ENCODE results near the gene TIGIT. TPM values are rescaled to one million over a fixed set of nuclear protein-coding genes. Genes with fewer than 3 reads are reported as not detected.

Gene TIGIT
- total RNA-seq, 4 donors from 2014 or later: 0.33 TPM; not detected in 3

DNA sequence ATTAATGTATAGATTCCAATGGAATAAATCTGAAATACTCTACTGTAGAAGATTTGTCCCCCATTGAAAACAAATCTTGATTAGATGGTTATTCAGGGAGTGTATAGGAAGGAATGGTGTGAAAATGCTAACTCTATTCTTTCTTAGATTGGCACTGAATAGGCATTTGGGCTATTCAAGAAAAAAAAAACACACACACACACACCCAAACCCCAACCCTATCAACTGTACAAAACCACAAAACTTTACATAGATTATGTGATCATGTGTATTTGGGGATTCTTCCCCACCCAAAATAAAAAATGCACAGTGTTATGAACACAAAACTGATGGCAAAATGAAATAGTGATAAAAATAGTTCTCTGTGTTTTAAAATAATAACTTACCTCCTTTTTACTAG, 61.8 kb downstream of the TIGIT start:
- Histone ChIP-seq H3K4me3 (no peak overlapping the region), H3K36me3 (peaks cover 10 to 14% (median 13%) of the 10 kb centered on the region in 4 donors), H3K27me3 (no peaks in the 10 kb centered on the region), H3K4me1 (no peaks in the 10 kb centered on the region), H3K27ac (replicated peaks in 1 of 4) (no peak overlapping the region), H3K9me3 (no peaks in the 10 kb centered on the region)
- intact Hi-C loops (cut with DNase I): no loop called here
- no peak for TF ChIP-seq POLR2A (IDR thresholded peaks at IDR 0.05; ENCODE audit: low read depth)
- TF ChIP-seq EP300 (IDR thresholded peaks at IDR 0.05): no peak
- TF ChIP-seq, protein P1, sequence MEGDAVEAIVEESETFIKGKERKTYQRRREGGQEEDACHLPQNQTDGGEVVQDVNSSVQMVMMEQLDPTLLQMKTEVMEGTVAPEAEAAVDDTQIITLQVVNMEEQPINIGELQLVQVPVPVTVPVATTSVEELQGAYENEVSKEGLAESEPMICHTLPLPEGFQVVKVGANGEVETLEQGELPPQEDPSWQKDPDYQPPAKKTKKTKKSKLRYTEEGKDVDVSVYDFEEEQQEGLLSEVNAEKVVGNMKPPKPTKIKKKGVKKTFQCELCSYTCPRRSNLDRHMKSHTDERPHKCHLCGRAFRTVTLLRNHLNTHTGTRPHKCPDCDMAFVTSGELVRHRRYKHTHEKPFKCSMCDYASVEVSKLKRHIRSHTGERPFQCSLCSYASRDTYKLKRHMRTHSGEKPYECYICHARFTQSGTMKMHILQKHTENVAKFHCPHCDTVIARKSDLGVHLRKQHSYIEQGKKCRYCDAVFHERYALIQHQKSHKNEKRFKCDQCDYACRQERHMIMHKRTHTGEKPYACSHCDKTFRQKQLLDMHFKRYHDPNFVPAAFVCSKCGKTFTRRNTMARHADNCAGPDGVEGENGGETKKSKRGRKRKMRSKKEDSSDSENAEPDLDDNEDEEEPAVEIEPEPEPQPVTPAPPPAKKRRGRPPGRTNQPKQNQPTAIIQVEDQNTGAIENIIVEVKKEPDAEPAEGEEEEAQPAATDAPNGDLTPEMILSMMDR (IDR thresholded peaks at IDR 0.05): no peak
- no peak for TF ChIP-seq POLR2AphosphoS5 (IDR thresholded peaks at IDR 0.05)
- no peak for DNase-seq (ENCODE audit: extremely low spot score)

DNA sequence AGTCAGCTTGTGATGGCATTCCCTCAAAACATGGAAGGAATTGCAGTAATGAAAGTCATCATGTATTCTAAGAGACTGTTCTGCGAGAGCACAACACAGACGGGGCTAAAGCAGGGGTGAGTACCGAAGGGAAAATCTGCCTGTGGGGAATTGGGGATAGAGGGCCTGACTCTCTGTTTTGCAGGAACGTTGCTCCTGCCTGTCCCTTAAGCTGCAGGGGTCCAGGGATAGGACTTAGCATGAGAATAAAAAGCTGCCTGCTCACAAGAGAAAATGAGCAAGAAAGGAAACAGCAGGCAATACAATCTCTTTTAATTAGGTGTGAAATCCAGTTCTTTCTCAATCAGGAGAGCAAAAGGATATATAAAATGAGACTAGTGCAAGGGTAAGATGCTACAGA, 62.2 kb downstream of the TIGIT start:
- Histone ChIP-seq H3K4me1 (no peaks in the 10 kb centered on the region), H3K27me3 (no peaks in the 10 kb centered on the region), H3K27ac (replicated peaks in 1 of 4) (no peak overlapping the region), H3K36me3 (peaks cover 6 to 10% (median 9%) of the 10 kb centered on the region in 4 donors), H3K4me3 (no peak overlapping the region), H3K9me3 (no peaks in the 10 kb centered on the region)
- intact Hi-C loops (cut with DNase I): no loop called here
- WGBS: 66% methylated on average over 4 of the region's 4 CpGs
- no peak for DNase-seq (ENCODE audit: extremely low spot score)
- no peak for TF ChIP-seq POLR2AphosphoS5 (IDR thresholded peaks at IDR 0.05)
- TF ChIP-seq, protein P1 (IDR thresholded peaks at IDR 0.05): no peak
- no peak for TF ChIP-seq POLR2A (IDR thresholded peaks at IDR 0.05; ENCODE audit: low read depth)
- TF ChIP-seq EP300 (IDR thresholded peaks at IDR 0.05): no peak

DNA sequence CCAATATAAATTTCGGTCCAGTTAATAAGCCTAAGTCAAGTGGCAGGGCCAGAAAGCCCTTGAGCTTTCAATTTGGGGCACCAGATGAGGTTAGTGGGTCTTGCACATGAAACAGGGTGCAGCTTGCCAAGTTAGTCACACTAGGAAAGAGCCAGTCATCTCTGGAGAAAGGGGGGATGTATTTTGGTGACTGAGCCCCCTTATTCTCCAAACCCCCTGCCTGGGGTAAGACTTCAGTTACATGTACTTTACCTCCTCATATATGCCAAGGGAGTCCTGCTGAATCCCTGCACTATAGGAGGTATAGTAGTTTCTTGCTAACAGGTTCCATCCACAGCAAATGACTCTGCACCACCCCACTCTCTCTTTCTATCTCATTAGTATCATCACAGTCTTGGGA, 62.7 kb downstream of the TIGIT start:
- H3K27ac ChIP-seq (replicated peaks in 1 of 4): no peak overlapping the region
- DNase-seq (ENCODE audit: extremely low spot score): no peak
- TF ChIP-seq POLR2A (IDR thresholded peaks at IDR 0.05; ENCODE audit: low read depth) (no peak), POLR2AphosphoS5 (IDR thresholded peaks at IDR 0.05) (no peak), EP300 (IDR thresholded peaks at IDR 0.05) (no peak)
- TF ChIP-seq, protein P1 (IDR thresholded peaks at IDR 0.05): no peak
- H3K27me3 ChIP-seq: no peaks in the 10 kb centered on the region
- 67% methylated on average over 1 of the region's 1 CpG for WGBS
- no peak overlapping the region for H3K4me3 ChIP-seq
- H3K4me1 ChIP-seq: no peaks in the 10 kb centered on the region
- no peaks in the 10 kb centered on the region for H3K9me3 ChIP-seq
- peaks cover 1 to 6% (median 4%) of the 10 kb centered on the region in 4 donors for H3K36me3 ChIP-seq
- intact Hi-C loops (cut with DNase I): no loop called here

Other genes starting within 250 kb of the TIGIT start
- gene CCDC191, start 237.5 kb upstream of the TIGIT start, total RNA-seq: 1 to 10 TPM; 3.2 to 4.6 (median 4.3) TPM
- gene QTRT2, start 237.3 kb upstream of the TIGIT start, total RNA-seq: 10 to 100 TPM in 3 of 4 donors, 1 to 10 TPM in 1; 8.3 to 15.2 (median 11.0) TPM
- not detected for gene DRD3, start 115.0 kb upstream of the TIGIT start, total RNA-seq
- not detected for gene ZNF80, start 56.5 kb upstream of the TIGIT start, total RNA-seq

All from esophagus muscularis mucosa (tissue), 4 donors.